Caki2 (cell line): ENCODE results near the gene SEC24C. TPM values are rescaled to one million over a fixed set of nuclear protein-coding genes. Genes with fewer than 3 reads are reported as not detected.

Experiments used
- DNase-seq: peaks from one replicate; pipeline ENCODE4 v3.0.0-alpha.2; 2015; ENCODE audit warnings: low read depth
- in situ Hi-C: cut with HindIII; loops from 2 replicates; pipeline ENCODE4 v1.10.0; 2016; ENCODE audit warnings: low sequenced_read_pairs, low pct_unique_long_range_greater_than_20kb, mixed read lengths
- total RNA-seq: library from RNA; depleted of rRNA; stranded (reverse); fragments of >200 nt; shearing (Covaris generic); gene quantifications from 2 replicates; pipeline ENCODE4 v1.2.3, GENCODE V29; 2014; ENCODE audit warnings: low replicate concordance; rRNA removed

SEC24C gene
- total RNA-seq, 1 experiment from 2014 or later: 81.1 TPM

DNA sequence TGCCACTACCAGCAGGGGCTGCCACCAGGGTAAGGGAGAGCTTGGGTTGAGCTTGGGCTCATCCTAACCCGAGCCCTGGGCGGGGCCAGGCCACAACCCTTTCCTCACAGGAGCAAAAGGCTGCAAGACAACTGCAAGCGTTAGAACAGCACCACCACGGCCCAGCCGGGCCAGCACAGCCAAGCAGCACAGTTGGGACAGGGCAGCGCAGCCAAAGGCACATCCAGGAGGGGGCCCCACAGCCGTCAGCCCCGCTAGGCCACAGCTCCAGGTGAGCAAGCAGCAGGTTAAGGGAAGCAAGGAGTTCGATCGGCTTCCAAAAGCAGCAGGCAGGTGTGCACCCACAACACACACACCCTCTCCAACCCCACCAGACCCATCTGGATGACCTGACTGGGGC is 74.2 kb downstream of the SEC24C start:
- in situ Hi-C loops: no loop called here
- DNase-seq: no peak

- in situ Hi-C loops: no loop called here
- no peak for DNase-seq
These were observed 74.9 kb downstream of the SEC24C start for GRCh38 chr10:73819081-73819480.

DNA sequence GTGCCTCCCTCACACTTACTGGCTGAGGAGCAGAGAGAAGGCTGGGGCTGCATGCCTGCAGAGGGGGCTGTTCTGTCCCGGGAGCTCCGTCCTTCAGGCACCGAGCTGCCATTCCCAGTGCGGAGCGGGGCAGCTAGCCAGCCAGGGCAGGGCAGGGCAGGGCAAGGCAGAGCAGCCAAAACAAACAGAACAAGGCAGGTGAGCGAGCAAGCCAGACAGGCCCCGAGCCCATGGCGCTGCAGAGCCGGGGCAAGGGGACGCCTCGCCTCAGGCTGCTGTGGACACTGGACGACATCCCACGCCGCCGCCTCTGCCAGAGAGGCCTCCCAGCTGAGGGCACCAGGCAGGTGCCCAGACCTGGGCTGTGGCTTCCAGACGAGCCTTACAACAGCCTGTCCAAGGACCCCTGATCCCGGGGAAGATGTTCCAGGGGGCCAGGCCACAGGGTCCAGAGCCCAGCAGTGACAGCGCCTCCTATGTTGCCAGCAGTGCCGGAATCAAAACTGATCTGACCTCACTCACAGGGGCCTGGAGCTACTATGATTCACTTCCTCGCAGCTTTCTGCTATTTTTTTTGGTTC is 75.4 kb downstream of the SEC24C start:
- DNase-seq: peak; percentile 10
- in situ Hi-C loops: no loop called here

Other genes with a start within 250 kb of the SEC24C start
- gene PPP3CB, start 248.3 kb upstream of the SEC24C start, total RNA-seq: 1.5 and 2.6 TPM in 2 replicates
- 15.0 and 17.3 TPM in 2 replicates for gene USP54, start 153.0 kb upstream of the SEC24C start, total RNA-seq
- gene MYOZ1, start 102.9 kb upstream of the SEC24C start, total RNA-seq: not detected in 2 replicates
- not detected in 2 replicates for gene SYNPO2L, start 88.3 kb upstream of the SEC24C start, total RNA-seq
- 3.5 TPM in 1 of 2 replicates, not detected in the other for gene AGAP5, start 46.3 kb upstream of the SEC24C start, total RNA-seq
- gene CHCHD1, start 37.7 kb downstream of the SEC24C start, total RNA-seq: 54.0 and 109 TPM in 2 replicates
- gene ZSWIM8, start 41.2 kb downstream of the SEC24C start, total RNA-seq: 22.8 and 52.3 TPM in 2 replicates
- gene NDST2, start 67.2 kb downstream of the SEC24C start, total RNA-seq: 1.2 and 26.2 TPM in 2 replicates
- 20.1 and 22.2 TPM in 2 replicates for gene CAMK2G, start 130.2 kb downstream of the SEC24C start, total RNA-seq
- 27.6 and 31.4 TPM in 2 replicates for gene PLAU, start 166.8 kb downstream of the SEC24C start, total RNA-seq